GM23248 (cell line): ENCODE measurements around the gene LBX2. TPM values are rescaled to one million over a fixed set of nuclear protein-coding genes. Genes with fewer than 3 reads are reported as not detected.
"Not testable (repeated sequence)": the region's sequence is repeated elsewhere in the genome, so short reads cannot be mapped to it uniquely, and the experiment has no call there.

Experiments
- DNase-seq: peaks from one replicate; pipeline ENCODE4 v3.0.0-alpha.2; 2015
- H2AFZ ChIP-seq: fragments of 200-600 bp; sonication (generic); 2 replicates; pipeline ENCODE4 v1.6.1; 2016; ENCODE audit warnings: antibody characterized with exemption
- H3F3A ChIP-seq: fragments of 200-600 bp; sonication (generic); 2 replicates; pipeline ENCODE4 v1.6.1; 2016; ENCODE audit warnings: mild to moderate bottlenecking, antibody characterized with exemption, mixed run types; ENCODE audit not compliant: insufficient read depth
- H3K27ac ChIP-seq: fragments of 200-600 bp; sonication (generic); 2 replicates; pipeline ENCODE4 v1.5.1; 2016; ENCODE audit warnings: mild to moderate bottlenecking
- H3K27me3 ChIP-seq: fragments of 200-600 bp; sonication (generic); replicated peaks from 2 replicates; pipeline ENCODE4 v1.6.1; 2016; ENCODE audit warnings: mild to moderate bottlenecking; ENCODE audit not compliant: insufficient read depth
- H3K36me3 ChIP-seq: fragments of 200-600 bp; sonication (generic); 2 replicates; pipeline ENCODE4 v1.6.1; 2016; ENCODE audit warnings: low read depth, mild to moderate bottlenecking
- H3K4me1 ChIP-seq: fragments of 200-600 bp; sonication (generic); 2 replicates; pipeline ENCODE4 v1.6.1; 2016; ENCODE audit warnings: mild to moderate bottlenecking; ENCODE audit not compliant: insufficient read depth
- H3K4me2 ChIP-seq: fragments of 200-600 bp; sonication (generic); one replicate; pipeline ENCODE4 v1.6.1; 2016; ENCODE audit warnings: mild to moderate bottlenecking; ENCODE audit not compliant: unreplicated experiment
- H3K4me3 ChIP-seq: fragments of 200-600 bp; sonication (generic); 2 replicates; pipeline ENCODE4 v1.5.1; 2016; ENCODE audit warnings: mild to moderate bottlenecking
- H3K79me2 ChIP-seq: fragments of 200-600 bp; sonication (generic); 2 replicates; pipeline ENCODE4 v1.6.1; 2016; ENCODE audit warnings: mild to moderate bottlenecking; ENCODE audit not compliant: insufficient read depth
- H3K9ac ChIP-seq: fragments of 200-600 bp; sonication (generic); 2 replicates; pipeline ENCODE4 v1.6.1; 2016; ENCODE audit warnings: mild to moderate bottlenecking
- H3K9me2 ChIP-seq: fragments of 200-600 bp; sonication (generic); 2 replicates; pipeline ENCODE4 v1.6.1; 2016; ENCODE audit warnings: mixed run types, mild to moderate bottlenecking, moderate library complexity; ENCODE audit not compliant: insufficient read depth
- H3K9me3 ChIP-seq: fragments of 200-600 bp; sonication (generic); one replicate; pipeline ENCODE4 v1.6.1; 2017; ENCODE audit warnings: low read depth
- H4K20me1 ChIP-seq: fragments of 200-600 bp; sonication (generic); 2 replicates; pipeline ENCODE4 v1.6.0; 2016; ENCODE audit not compliant: insufficient read depth
- EZH2 ChIP-seq: fragments of 200-600 bp; sonication (generic); IDR thresholded peaks from 2 replicates; pipeline ENCODE4 v1.6.1; 2018; ENCODE audit warnings: antibody characterized with exemption, mild to moderate bottlenecking; ENCODE audit not compliant: insufficient read depth, poor library complexity, severe bottlenecking
- EZH2phosphoT487 ChIP-seq: fragments of 200-600 bp; sonication (generic); IDR thresholded peaks from 2 replicates; pipeline ENCODE4 v1.6.1; 2018; ENCODE audit warnings: antibody characterized with exemption, moderate library complexity, mild to moderate bottlenecking, low read depth; ENCODE audit not compliant: insufficient read depth
- WGBS, 2 experiments: methylation state at CpG; one replicate each; pipeline ENCODE4 v1.1.6; 2015 to 2017; ENCODE audit warnings: low lambda C conversion rate in 2 of 2, low coverage in 1 of 2; ENCODE audit errors: missing lambda C conversion rate in 2 of 2; 5-methylcytosine and 5-hydroxymethylcytosine counted together
- in situ Hi-C: fragments of 300-500 bp; cut with MboI; formaldehyde crosslinking; loops from 2 replicates; pipeline ENCODE4 v1.15.0; 2020
- polyA plus RNA-seq: library from polyadenylated mRNA; unstranded; fragments of >200 nt; fragmentation: Nextera tagmentation; extraction: Ambion mirVana; gene quantifications from 2 replicates; pipeline ENCODE4 v1.2.1, GENCODE V29; 2016
- total RNA-seq: library from RNA; depleted of rRNA; stranded (reverse); fragments of >200 nt; shearing (Covaris generic); gene quantifications from 2 replicates; pipeline ENCODE4 v1.2.3, GENCODE V29; 2014

The LBX2 gene
- total and polyA plus RNA-seq, 2 experiments from 2014 or later = 1.1 to 4.6 TPM

DNA sequence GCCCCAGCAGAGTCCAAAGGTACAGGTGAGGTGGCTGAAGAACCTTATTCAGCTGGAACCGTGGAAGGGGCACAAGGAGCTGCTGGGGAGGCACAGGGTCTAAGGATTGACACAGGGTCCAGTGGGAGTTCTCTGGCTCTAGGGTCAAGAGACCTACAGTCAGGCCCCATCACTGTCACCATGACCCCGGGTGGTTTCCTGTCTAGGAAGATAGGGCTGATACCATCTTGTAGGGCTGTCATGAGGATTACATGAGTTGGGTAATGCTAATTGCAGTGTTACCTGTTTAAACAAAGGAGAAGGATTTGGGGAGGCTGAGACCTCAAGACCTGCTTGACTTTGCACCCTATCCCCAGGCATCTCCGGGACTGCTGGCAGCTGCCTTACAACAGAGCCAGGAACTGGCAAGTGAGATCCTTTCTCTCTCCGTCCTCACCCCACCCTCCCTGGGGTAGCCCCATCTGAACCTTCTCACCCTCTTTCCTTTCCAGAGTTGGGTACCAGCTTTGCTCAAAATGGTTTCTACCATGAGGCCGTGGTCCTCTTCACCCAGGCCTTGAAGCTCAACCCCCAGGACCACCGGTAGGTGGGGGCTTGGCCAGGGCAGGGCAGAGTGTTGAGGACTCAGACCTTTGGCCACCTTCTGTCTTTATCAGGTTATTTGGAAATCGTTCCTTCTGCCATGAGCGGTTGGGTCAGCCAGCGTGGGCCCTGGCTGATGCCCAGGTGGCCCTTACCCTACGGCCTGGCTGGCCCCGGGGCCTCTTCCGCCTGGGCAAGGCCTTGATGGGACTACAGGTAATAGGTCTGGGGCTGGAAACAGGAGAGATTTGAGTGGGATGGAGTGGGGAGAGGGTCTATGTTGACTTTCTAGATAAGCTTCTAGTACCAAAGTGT is 7.5 kb downstream of the LBX2 start:
- Histone ChIP-seq H3K9ac (no peak overlapping the region), H3K27me3 (no peaks in the 10 kb centered on the region), H3F3A (peaks cover 10% of the 10 kb centered on the region), H3K9me2 (no peaks in the 10 kb centered on the region), H3K27ac (no peak overlapping the region), H3K4me2 (no peak overlapping the region), H3K4me1 (peaks cover 18% of the 10 kb centered on the region), H3K4me3 (no peak overlapping the region), H4K20me1 (no peaks in the 10 kb centered on the region), H3K79me2 (peaks cover 13% of the 10 kb centered on the region), H2AFZ (no peak overlapping the region), H3K36me3 (peaks cover 4% of the 10 kb centered on the region; the same call in 1 of the 2 replicates), H3K9me3 (no peaks in the 10 kb centered on the region)
- 95 to 96% methylated on average over 12 of the region's 12 CpGs for WGBS, 2 experiments
- TF ChIP-seq EZH2 (no peak), EZH2phosphoT487 (no peak)
- in situ Hi-C loops = no loop called here
- DNase-seq = no peak

DNA sequence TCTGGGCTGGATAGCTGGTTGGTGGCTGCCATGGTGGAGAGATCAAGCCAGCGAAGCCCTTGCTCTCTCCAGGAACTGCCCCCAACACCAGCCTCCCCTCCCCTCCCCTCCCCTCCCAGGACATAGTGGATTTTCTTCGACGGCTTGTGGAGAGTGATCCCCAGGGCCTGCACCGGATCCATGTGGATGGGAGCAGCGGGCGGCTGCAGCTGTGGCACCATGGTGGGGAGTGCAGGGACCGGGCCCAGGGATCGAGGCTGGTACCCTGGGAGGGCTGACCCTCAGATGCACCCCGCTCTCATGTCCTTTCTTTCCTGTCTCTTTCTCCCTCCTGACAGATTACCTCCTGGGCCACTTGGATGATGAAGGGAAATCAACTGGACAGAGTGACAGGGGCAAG is 9.5 kb downstream of the LBX2 start:
- WGBS, 2 experiments = 86 to 94% methylated on average over 7 to 9 of the region's 9 CpGs
- Histone ChIP-seq H4K20me1 (no peaks in the 10 kb centered on the region), H3K27me3 (no peaks in the 10 kb centered on the region), H3K9me3 (no peaks in the 10 kb centered on the region), H3K9ac (no peak overlapping the region), H3K4me1 (peaks cover 18% of the 10 kb centered on the region), H2AFZ (no peak overlapping the region), H3K4me2 (no peak overlapping the region), H3K27ac (no peak overlapping the region), H3K4me3 (no peak overlapping the region), H3K36me3 (peaks cover 4% of the 10 kb centered on the region; the same call in 1 of the 2 replicates), H3F3A (peaks cover 19% of the 10 kb centered on the region), H3K79me2 (peaks cover 33% of the 10 kb centered on the region), H3K9me2 (no peaks in the 10 kb centered on the region)
- TF ChIP-seq EZH2phosphoT487 (no peak), EZH2 (no peak)
- no peak for DNase-seq
- in situ Hi-C loops = no loop called here

DNA sequence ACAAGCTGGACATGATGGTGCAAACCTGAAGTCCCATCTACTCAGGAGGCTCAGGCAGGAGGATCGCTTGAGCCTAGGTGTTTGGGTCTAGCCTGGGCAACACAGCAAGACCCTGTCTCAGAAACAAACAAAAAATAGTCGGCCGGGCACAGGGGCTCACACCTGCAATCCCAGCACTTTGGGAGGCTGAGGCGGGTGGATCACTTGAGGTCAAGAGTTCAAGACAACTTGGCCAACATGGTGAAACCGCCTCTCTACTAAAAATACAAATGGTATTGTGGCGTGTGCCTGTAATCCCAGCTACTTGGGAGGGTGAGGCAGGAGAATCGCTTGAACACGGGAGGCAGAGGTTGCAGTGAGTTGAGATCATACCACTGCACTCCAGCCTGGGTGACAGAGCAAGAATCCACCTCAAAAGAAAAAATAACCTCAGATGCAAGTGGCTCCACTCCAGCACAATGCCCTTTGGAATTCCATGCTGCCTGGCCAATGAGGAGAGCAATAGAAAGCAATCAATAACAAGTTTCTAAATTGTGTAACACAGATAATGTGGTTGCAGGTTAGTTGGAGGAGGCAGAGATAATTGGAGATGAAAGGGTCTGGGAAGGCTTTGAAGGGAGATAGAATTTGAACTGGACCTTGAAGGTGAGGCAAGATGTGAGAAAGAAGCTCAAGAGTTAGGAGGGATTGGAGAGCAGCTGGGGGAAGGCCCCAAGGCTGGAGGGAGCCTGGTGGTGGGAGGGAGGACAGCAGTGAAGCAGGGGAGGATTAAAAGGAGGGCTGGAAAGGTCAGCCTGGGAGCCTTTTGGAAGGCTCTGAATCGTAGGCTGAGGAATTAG is 10.5 kb downstream of the LBX2 start:
- in situ Hi-C loops = no loop called here
- no peaks in the 10 kb centered on the region for H3K27me3 ChIP-seq
- WGBS, 2 experiments = 85 to 87% methylated on average over 9 of the region's 9 CpGs
- H4K20me1 ChIP-seq = no peaks in the 10 kb centered on the region
- H3K4me3 ChIP-seq = no peak overlapping the region
- H3K4me1 ChIP-seq = peaks cover 22% of the 10 kb centered on the region
- peak overlapping the region; percentile 55 for H3K4me2 ChIP-seq
- TF ChIP-seq EZH2phosphoT487 = no peak
- no peak for TF ChIP-seq EZH2
- H3F3A ChIP-seq = peaks cover 19% of the 10 kb centered on the region
- peaks cover 44% of the 10 kb centered on the region for H3K79me2 ChIP-seq
- no peak overlapping the region for H3K9ac ChIP-seq
- H3K9me2 ChIP-seq = no peaks in the 10 kb centered on the region
- H3K36me3 ChIP-seq = peaks cover 4% of the 10 kb centered on the region; the same call in 1 of the 2 replicates
- peak overlapping the region; percentile 48 for H3K27ac ChIP-seq
- no peak for DNase-seq
- no peak overlapping the region for H2AFZ ChIP-seq
- no peaks in the 10 kb centered on the region for H3K9me3 ChIP-seq

DNA sequence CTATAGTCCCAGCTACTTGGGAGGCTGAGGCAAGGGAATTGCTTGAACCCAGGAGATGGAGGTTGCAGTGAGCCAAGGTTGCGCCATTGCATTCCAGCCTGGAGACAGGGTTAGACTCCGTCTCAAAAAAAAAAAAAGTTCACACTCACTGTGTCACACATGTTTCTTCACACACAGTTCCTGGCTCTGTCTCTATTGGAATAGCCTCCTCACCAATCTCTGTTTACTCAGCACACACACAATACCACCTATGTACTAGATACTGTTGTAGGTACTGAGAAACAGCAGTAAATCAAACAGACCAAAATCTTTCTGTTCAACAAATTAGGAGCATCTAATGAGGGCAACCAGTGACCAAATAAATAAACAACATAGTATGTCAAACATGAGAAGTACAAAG is 13.3 kb downstream of the LBX2 start:
- Histone ChIP-seq H3K4me3 (no peak overlapping the region), H3K79me2 (peaks cover 66% of the 10 kb centered on the region), H3K9ac (no peak overlapping the region), H3K4me1 (peaks cover 32% of the 10 kb centered on the region), H4K20me1 (no peaks in the 10 kb centered on the region), H2AFZ (no peak overlapping the region), H3F3A (peaks cover 19% of the 10 kb centered on the region), H3K36me3 (no peaks in the 10 kb centered on the region), H3K27me3 (no peaks in the 10 kb centered on the region), H3K27ac (no peak overlapping the region), H3K9me2 (no peaks in the 10 kb centered on the region), H3K4me2 (no peak overlapping the region), H3K9me3 (no peaks in the 10 kb centered on the region)
- no peak for TF ChIP-seq EZH2
- TF ChIP-seq EZH2phosphoT487 = no peak
- in situ Hi-C loops = no loop called here
- DNase-seq = no peak
- 87 to 94% methylated on average over 2 of the region's 2 CpGs for WGBS, 2 experiments

DNA sequence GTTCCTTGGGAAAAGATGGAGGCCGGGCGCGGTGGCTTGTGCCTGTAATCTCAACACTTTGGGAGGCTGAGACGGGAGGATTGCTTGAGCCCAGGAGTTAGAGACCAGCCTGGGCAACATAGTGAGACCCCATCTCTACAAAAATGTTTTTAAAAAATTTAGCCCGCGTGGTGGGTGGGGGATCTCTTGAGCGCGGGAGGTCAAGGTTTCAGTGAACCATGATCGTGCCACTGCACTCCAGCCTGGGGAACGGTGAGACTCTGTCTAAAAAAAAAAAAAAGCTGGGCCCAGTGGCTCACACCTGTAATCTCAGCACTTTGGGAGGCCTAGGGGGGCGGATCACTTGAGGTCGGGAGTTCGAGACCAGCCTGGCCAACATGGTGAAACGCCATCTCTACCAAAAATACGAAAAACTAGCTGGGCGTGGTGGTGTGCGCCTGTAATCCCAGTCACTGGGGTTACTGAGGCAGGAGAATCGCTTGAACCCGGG is 15.7 kb downstream of the LBX2 start:
- Histone ChIP-seq H3K9ac (peak overlapping the region; percentile 85), H3K4me2 (peak overlapping the region; percentile 97), H3K4me3 (peak overlapping the region; percentile 99), H3K4me1 (peaks cover 32% of the 10 kb centered on the region), H2AFZ (peak overlapping the region; percentile 96), H3K79me2 (peaks cover 81% of the 10 kb centered on the region), H3F3A (peaks cover 19% of the 10 kb centered on the region)
- H3K36me3 ChIP-seq, H3K27me3 ChIP-seq, H3K9me2 ChIP-seq, H3K9me3 ChIP-seq, in situ Hi-C loops, H3K27ac ChIP-seq, H4K20me1 ChIP-seq, DNase-seq: not testable (repeated sequence)
- 54 to 58% methylated on average over 18 to 19 of the region's 19 CpGs for WGBS, 2 experiments
